Stomach (tissue), 4 donors: ENCODE data around the gene TCF7.

Experiments used
- EP300 ChIP-seq: sonication (generic); formaldehyde crosslinking; IDR thresholded peaks from one replicate; pipeline ENCODE4 v1.6.1; 2017; ENCODE audit warnings: antibody characterized with exemption
- POLR2A ChIP-seq, 4 donors: fragments of 450-650 bp; IDR thresholded peaks; one replicate each; pipeline ENCODE4 v1.6.1; 2016; ENCODE audit warnings: antibody characterized with exemption in 4 of 4, control low read depth in 2 of 4, mild to moderate bottlenecking in 1 of 4, moderate library complexity in 1 of 4
- TF ChIP-seq, protein P1 (sequence below), 7 experiments: fragments of 450-650 bp in 4 of 7; fragments of 200-600 bp in 3 of 7; sonication (generic) in 3 of 7; IDR thresholded peaks; one replicate each; pipeline ENCODE4 v1.5.1; 2016 to 2019; ENCODE audit warnings: antibody characterized with exemption in 7 of 7, control low read depth in 2 of 7, mild to moderate bottlenecking in 1 of 7

DNA sequence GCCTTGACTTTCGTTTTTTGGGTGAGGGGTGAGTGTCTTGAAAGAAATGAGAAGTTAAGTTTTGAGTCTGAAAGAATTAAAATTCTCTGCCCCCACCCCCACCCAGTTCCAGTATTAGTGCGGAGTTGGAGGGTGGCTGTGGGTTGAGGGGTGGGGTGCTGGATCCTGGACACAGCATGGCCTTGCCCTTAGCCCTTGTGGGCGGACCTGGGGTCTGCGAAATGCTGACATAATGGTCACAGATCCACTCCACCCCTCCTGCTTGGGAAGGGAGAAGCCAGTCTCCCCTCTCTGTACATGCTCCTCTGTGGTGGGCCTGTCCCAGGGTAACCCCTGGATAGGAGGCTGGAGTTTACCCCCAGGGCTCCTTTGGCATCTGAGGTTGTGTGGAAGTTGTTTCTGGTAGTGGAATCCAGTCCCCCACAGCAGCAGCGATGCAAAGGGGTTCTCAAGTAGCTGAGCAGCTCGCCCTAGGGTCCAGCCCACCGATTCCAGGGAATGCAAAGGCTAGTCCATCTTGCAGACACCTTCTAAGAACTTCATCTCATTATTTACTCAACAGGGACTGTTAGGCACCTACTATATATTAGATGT, 42.8 kb upstream of the TCF7 start:
- TF ChIP-seq, protein P1, sequence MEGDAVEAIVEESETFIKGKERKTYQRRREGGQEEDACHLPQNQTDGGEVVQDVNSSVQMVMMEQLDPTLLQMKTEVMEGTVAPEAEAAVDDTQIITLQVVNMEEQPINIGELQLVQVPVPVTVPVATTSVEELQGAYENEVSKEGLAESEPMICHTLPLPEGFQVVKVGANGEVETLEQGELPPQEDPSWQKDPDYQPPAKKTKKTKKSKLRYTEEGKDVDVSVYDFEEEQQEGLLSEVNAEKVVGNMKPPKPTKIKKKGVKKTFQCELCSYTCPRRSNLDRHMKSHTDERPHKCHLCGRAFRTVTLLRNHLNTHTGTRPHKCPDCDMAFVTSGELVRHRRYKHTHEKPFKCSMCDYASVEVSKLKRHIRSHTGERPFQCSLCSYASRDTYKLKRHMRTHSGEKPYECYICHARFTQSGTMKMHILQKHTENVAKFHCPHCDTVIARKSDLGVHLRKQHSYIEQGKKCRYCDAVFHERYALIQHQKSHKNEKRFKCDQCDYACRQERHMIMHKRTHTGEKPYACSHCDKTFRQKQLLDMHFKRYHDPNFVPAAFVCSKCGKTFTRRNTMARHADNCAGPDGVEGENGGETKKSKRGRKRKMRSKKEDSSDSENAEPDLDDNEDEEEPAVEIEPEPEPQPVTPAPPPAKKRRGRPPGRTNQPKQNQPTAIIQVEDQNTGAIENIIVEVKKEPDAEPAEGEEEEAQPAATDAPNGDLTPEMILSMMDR (IDR thresholded peaks at IDR 0.05), result no peak
- TF ChIP-seq EP300, result no peak
- no peak for TF ChIP-seq POLR2A (IDR thresholded peaks at IDR 0.05)
